C4-2B (cell line): Measurements from ENCODE around the gene DNM3.

ENCODE experiments used
- CTCF ChIP-seq: fragments of 450-650 bp; conservative IDR thresholded peaks from 2 replicates; pipeline ENCODE4 v1.5.1; 2017; ENCODE audit warnings: mild to moderate bottlenecking
- ZFX ChIP-seq: fragments of 450-650 bp; IDR thresholded peaks from 2 replicates; pipeline ENCODE4 v1.6.1; 2017

- TF ChIP-seq CTCF (no peak), ZFX (no peak)
These were observed 410.2 kb downstream of the DNM3 start for GRCh38 chr1:172251486-172251885.
